GM23248 (cell line): Measurements from ENCODE around the gene MRPL17. TPM values are rescaled to one million over a fixed set of nuclear protein-coding genes. Genes with fewer than 3 reads are reported as not detected.

ENCODE experiments used
- DNase-seq: peaks from one replicate; pipeline ENCODE4 v3.0.0-alpha.2; 2015
- H2AFZ ChIP-seq: fragments of 200-600 bp; sonication (generic); 2 replicates; pipeline ENCODE4 v1.6.1; 2016; ENCODE audit warnings: antibody characterized with exemption
- H3F3A ChIP-seq: fragments of 200-600 bp; sonication (generic); 2 replicates; pipeline ENCODE4 v1.6.1; 2016; ENCODE audit warnings: mild to moderate bottlenecking, antibody characterized with exemption, mixed run types; ENCODE audit not compliant: insufficient read depth
- H3K27ac ChIP-seq: fragments of 200-600 bp; sonication (generic); 2 replicates; pipeline ENCODE4 v1.5.1; 2016; ENCODE audit warnings: mild to moderate bottlenecking
- H3K27me3 ChIP-seq: fragments of 200-600 bp; sonication (generic); replicated peaks from 2 replicates; pipeline ENCODE4 v1.6.1; 2016; ENCODE audit warnings: mild to moderate bottlenecking; ENCODE audit not compliant: insufficient read depth
- H3K36me3 ChIP-seq: fragments of 200-600 bp; sonication (generic); 2 replicates; pipeline ENCODE4 v1.6.1; 2016; ENCODE audit warnings: low read depth, mild to moderate bottlenecking
- H3K4me1 ChIP-seq: fragments of 200-600 bp; sonication (generic); 2 replicates; pipeline ENCODE4 v1.6.1; 2016; ENCODE audit warnings: mild to moderate bottlenecking; ENCODE audit not compliant: insufficient read depth
- H3K4me2 ChIP-seq: fragments of 200-600 bp; sonication (generic); one replicate; pipeline ENCODE4 v1.6.1; 2016; ENCODE audit warnings: mild to moderate bottlenecking; ENCODE audit not compliant: unreplicated experiment
- H3K4me3 ChIP-seq: fragments of 200-600 bp; sonication (generic); 2 replicates; pipeline ENCODE4 v1.5.1; 2016; ENCODE audit warnings: mild to moderate bottlenecking
- H3K79me2 ChIP-seq: fragments of 200-600 bp; sonication (generic); 2 replicates; pipeline ENCODE4 v1.6.1; 2016; ENCODE audit warnings: mild to moderate bottlenecking; ENCODE audit not compliant: insufficient read depth
- H3K9ac ChIP-seq: fragments of 200-600 bp; sonication (generic); 2 replicates; pipeline ENCODE4 v1.6.1; 2016; ENCODE audit warnings: mild to moderate bottlenecking
- H3K9me2 ChIP-seq: fragments of 200-600 bp; sonication (generic); 2 replicates; pipeline ENCODE4 v1.6.1; 2016; ENCODE audit warnings: mixed run types, mild to moderate bottlenecking, moderate library complexity; ENCODE audit not compliant: insufficient read depth
- H3K9me3 ChIP-seq: fragments of 200-600 bp; sonication (generic); one replicate; pipeline ENCODE4 v1.6.1; 2017; ENCODE audit warnings: low read depth
- H4K20me1 ChIP-seq: fragments of 200-600 bp; sonication (generic); 2 replicates; pipeline ENCODE4 v1.6.0; 2016; ENCODE audit not compliant: insufficient read depth
- EZH2 ChIP-seq: fragments of 200-600 bp; sonication (generic); IDR thresholded peaks from 2 replicates; pipeline ENCODE4 v1.6.1; 2018; ENCODE audit warnings: antibody characterized with exemption, mild to moderate bottlenecking; ENCODE audit not compliant: insufficient read depth, poor library complexity, severe bottlenecking
- EZH2phosphoT487 ChIP-seq: fragments of 200-600 bp; sonication (generic); IDR thresholded peaks from 2 replicates; pipeline ENCODE4 v1.6.1; 2018; ENCODE audit warnings: antibody characterized with exemption, moderate library complexity, mild to moderate bottlenecking, low read depth; ENCODE audit not compliant: insufficient read depth
- WGBS, 2 experiments: methylation state at CpG; one replicate each; pipeline ENCODE4 v1.1.6; 2015 to 2017; ENCODE audit warnings: low lambda C conversion rate in 2 of 2, low coverage in 1 of 2; ENCODE audit errors: missing lambda C conversion rate in 2 of 2; 5-methylcytosine and 5-hydroxymethylcytosine counted together
- in situ Hi-C: fragments of 300-500 bp; cut with MboI; formaldehyde crosslinking; loops from 2 replicates; pipeline ENCODE4 v1.15.0; 2020
- polyA plus RNA-seq: library from polyadenylated mRNA; unstranded; fragments of >200 nt; fragmentation: Nextera tagmentation; extraction: Ambion mirVana; gene quantifications from 2 replicates; pipeline ENCODE4 v1.2.1, GENCODE V29; 2016
- total RNA-seq: library from RNA; depleted of rRNA; stranded (reverse); fragments of >200 nt; shearing (Covaris generic); gene quantifications from 2 replicates; pipeline ENCODE4 v1.2.3, GENCODE V29; 2014

The MRPL17 gene
- total and polyA plus RNA-seq, 2 experiments from 2014 or later = 53.5 to 107 TPM

DNA sequence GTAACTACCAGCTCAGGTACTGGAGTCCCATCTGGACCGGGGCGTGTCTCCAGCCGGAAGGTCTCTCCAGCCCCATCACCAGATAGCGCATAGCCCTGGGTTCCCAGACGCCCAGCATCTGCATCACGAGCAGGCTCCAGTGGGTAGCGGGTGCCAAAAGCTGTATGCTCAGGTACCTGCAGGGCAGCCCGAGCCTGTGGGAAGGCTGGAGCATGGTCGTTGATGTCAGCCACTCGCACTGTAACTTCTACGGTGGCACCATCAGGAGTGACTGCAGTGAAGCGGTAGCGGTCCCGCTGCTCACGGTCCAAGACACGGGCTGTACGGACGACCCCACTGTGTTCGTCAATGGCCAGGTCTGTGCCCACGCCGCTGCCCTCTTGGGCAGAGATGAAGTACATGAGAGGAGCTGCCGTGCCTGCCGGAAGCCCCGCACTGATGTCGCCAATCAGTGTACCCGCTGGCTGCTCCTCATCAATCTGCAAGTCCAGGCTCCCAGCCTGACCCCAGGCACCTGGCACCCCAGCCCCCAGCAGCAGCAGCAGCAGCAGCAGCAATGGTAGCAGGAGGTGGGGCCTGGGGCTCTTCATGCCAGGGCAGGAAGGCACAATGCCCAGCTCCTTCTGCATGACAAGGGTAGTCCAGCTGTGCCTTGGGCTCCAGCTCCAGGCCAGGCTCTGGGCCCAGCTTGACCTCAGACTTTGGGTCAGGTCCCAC, 42.0 kb downstream of the MRPL17 start:
- WGBS, 2 experiments = 92 to 93% methylated on average over 25 to 26 of the region's 26 CpGs
- Histone ChIP-seq H3K9me3 (no peaks in the 10 kb centered on the region), H3F3A (peaks cover 23% of the 10 kb centered on the region), H3K4me1 (peaks cover 20% of the 10 kb centered on the region), H3K27me3 (no peaks in the 10 kb centered on the region), H3K79me2 (no peaks in the 10 kb centered on the region), H3K4me2 (no peak overlapping the region), H3K4me3 (no peak overlapping the region), H3K9ac (no peak overlapping the region), H4K20me1 (no peaks in the 10 kb centered on the region), H3K27ac (no peak overlapping the region), H2AFZ (no peak overlapping the region), H3K36me3 (no peaks in the 10 kb centered on the region), H3K9me2 (no peaks in the 10 kb centered on the region)
- no peak for TF ChIP-seq EZH2
- no peak for TF ChIP-seq EZH2phosphoT487
- in situ Hi-C loops = no loop called here
- DNase-seq = no peak

DNA sequence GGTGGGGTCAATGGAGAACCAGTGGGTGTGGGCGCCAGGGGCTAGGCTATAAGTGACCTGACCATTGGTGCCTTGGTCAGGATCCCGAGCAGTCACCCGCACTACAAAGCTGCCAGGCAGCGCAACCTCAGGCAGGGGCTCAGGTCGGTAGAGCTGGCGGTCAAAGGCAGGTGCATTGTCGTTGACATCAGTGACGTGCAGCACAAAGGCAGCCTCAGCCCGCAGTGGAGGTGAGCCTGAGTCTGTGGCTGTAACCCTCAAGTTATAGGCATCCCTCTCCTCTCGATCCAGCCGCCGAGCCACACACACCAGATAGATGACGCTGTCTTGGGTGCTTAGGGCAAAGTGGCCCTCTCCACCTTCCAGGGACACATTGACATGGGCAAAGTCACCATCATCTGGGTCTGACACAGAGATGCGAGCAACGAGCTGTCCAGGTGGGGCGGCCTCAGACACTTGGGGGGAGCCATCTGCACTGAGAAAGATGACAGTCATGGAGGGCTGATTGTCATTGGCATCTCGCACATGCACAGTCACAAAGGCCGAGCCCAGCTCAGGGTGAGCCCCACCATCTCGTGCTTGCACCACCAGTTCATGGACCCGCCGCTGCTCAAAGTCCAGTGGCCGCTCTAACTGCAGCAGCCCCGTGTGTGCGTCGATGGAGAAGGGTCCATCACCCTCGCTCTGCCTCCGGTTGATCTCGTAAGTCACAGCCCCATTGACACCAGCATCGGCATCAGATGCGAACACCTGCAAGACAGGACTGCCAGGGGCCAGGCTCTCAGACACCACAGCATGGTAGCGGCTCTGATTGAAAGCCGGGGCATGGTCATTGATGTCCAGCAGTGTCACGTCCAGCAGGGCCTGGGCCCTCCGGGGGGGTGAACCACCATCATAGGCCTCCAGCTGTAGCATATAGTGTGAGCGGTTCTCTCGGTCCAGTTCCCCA, 42.8 kb downstream of the MRPL17 start:
- no peak for TF ChIP-seq EZH2
- TF ChIP-seq EZH2phosphoT487 = no peak
- Histone ChIP-seq H3F3A (peaks cover 20% of the 10 kb centered on the region), H2AFZ (no peak overlapping the region), H3K27me3 (no peaks in the 10 kb centered on the region), H4K20me1 (no peaks in the 10 kb centered on the region), H3K9ac (no peak overlapping the region), H3K9me3 (no peaks in the 10 kb centered on the region), H3K79me2 (no peaks in the 10 kb centered on the region), H3K4me3 (no peak overlapping the region), H3K9me2 (no peaks in the 10 kb centered on the region), H3K4me1 (peaks cover 17% of the 10 kb centered on the region), H3K36me3 (no peaks in the 10 kb centered on the region), H3K4me2 (no peak overlapping the region), H3K27ac (no peak overlapping the region)
- in situ Hi-C loops = no loop called here
- 91 to 93% methylated on average over 35 to 36 of the region's 36 CpGs for WGBS, 2 experiments
- DNase-seq = no peak

DNA sequence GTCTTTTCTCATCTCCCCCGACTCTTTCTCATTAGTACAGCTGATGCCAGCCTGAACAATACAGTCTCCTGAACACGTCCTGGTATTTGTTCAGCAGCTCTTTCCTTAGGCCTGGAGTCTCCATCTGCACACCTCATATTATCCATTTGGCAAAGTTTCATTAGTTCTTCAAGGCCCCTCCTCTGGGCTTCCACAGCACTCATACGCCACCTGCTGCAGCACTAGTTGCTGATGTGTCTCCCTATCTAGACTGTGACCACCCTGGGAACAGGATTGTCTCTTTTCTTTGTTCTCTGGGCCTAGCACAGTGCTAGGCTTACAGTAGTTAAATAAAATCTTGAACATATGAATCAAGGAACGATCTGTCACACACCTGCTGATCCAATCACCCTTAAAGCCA, 44.7 kb downstream of the MRPL17 start:
- peaks cover 29% of the 10 kb centered on the region for H3F3A ChIP-seq
- H4K20me1 ChIP-seq = no peaks in the 10 kb centered on the region
- H3K9me2 ChIP-seq = no peaks in the 10 kb centered on the region
- H3K36me3 ChIP-seq = no peaks in the 10 kb centered on the region
- no peak overlapping the region for H3K27ac ChIP-seq
- no peaks in the 10 kb centered on the region for H3K79me2 ChIP-seq
- H3K27me3 ChIP-seq = no peaks in the 10 kb centered on the region
- TF ChIP-seq EZH2phosphoT487 = no peak
- no peak for TF ChIP-seq EZH2
- in situ Hi-C loops = no loop called here
- H3K4me2 ChIP-seq = peak overlapping the region; percentile 15
- no peak overlapping the region for H3K9ac ChIP-seq
- no peak overlapping the region for H3K4me3 ChIP-seq
- H3K4me1 ChIP-seq = peaks cover 21% of the 10 kb centered on the region
- 76 to 81% methylated on average over 4 of the region's 4 CpGs for WGBS, 2 experiments
- no peak overlapping the region for H2AFZ ChIP-seq
- DNase-seq = no peak
- H3K9me3 ChIP-seq = no peaks in the 10 kb centered on the region

DNA sequence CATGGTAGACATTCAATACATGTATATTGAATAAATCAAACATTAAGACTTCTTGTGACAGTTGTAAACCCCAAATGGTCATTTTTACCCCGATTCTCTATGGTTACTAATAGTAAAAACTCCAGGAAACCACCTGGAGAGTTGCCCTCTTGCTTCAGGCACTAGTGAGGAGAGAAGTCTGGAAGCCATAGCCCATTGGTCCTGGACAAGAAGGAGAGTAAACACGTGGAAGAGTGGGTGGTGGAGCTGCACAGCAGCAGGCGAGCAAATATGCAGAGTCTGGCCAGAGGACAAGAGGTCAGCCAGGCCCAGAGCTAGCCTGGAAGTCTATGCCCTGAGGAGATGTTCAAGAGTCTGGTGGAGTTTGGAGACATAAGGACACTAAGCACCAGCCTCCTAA, 45.3 kb downstream of the MRPL17 start:
- Histone ChIP-seq H3K27ac (no peak overlapping the region), H4K20me1 (no peaks in the 10 kb centered on the region), H3K27me3 (no peaks in the 10 kb centered on the region), H2AFZ (no peak overlapping the region), H3K36me3 (no peaks in the 10 kb centered on the region), H3K9me2 (no peaks in the 10 kb centered on the region), H3K4me1 (peaks cover 21% of the 10 kb centered on the region), H3K9ac (no peak overlapping the region), H3K9me3 (no peaks in the 10 kb centered on the region), H3K79me2 (no peaks in the 10 kb centered on the region), H3F3A (peaks cover 29% of the 10 kb centered on the region), H3K4me2 (peak overlapping the region; percentile 15), H3K4me3 (no peak overlapping the region)
- TF ChIP-seq EZH2 (no peak), EZH2phosphoT487 (no peak)
- DNase-seq = peak; percentile 84
- in situ Hi-C loops = no loop called here
- WGBS, 2 experiments = 0 to 2% methylated on average over 3 of the region's 3 CpGs
